GM21381 (cell line): ENCODE results near the gene DKK2.
"Not testable (repeated sequence)": the region's sequence is repeated elsewhere in the genome, so short reads cannot be mapped to it uniquely, and the experiment has no call there.

Source experiments
- ATAC-seq: cut with Tn5 transposase; IDR thresholded peaks from one replicate; pipeline ENCODE4 v1.9.1; 2021; ENCODE audit warnings: mild to moderate bottlenecking, moderate library complexity; ENCODE audit not compliant: unreplicated experiment

Gene DKK2

GRCh38 chr4:106914223-106914622 is 121.9 kb downstream of the DKK2 start:
- ATAC-seq: no peak

DNA sequence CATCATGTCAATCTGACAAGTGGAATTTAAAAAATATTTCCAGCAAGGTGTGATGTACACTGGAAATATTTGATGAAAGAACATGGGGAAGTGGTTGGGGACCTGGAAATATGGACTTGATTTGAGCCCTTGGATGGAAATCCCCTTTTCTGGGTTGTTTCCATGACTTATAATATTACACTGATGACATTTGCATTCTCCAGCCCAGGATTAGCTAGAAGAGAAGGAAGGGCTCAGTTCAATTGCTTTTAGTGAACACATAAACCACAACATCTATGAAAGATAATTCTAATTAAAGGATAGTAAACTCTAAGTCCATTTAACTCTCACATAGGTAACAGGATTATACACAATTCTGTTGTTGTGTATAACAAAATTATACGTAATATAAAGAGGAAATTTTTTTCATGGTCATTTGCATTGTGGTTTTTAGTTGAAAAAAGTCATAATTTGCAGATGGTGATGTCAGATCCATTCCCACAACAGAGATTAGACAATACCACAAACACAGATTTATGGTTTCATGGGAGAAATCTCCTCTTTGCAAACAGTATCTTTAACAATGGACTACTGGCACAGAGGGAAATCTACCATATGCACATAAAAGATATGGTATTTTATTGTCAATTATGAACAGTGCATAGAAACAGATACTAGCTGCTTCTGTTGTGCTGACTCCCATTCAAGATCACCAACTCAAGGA is 126.5 kb downstream of the DKK2 start:
- ATAC-seq: no peak

DNA sequence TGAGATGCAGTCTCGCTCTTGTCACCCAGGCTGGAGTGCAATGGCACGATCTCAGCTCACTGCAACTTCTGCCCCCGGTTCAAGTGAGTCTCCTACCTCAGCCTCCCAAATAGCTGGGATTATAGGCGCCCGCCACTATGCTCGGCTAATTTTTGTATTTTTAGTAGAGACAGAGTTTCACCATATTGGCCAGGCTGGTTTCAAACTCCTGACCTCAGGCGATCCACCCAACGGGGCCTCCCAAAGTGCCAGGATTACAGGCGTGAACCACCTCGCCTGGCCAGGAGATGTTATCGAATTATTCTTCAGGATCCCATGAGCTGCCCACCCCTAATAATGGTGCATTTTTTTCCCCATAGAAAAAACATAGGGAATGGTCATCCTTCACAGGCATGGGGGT is 128.1 kb downstream of the DKK2 start:
- not testable (repeated sequence) for ATAC-seq

DNA sequence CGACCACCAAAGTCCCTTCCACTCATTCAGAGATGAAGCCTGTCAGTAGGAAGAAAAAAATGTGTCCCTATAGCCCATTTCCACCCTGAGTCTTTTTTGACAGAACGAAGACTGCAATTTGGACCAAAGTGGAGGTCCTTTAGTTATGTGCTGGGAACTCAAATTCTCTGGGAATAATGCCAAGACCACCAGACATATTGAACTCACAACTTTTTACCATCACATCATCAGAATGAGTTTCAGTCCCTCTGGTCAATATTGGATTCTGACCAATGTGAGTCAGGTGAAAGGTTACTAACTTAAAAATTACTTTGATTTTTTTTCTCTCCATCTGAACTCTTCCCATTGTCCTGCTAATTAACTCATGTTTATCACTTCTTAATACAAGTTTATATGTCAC is 128.9 kb downstream of the DKK2 start:
- ATAC-seq: no peak

GRCh38 chr4:106906728-106907127 is 129.4 kb downstream of the DKK2 start:
- no peak for ATAC-seq

DNA sequence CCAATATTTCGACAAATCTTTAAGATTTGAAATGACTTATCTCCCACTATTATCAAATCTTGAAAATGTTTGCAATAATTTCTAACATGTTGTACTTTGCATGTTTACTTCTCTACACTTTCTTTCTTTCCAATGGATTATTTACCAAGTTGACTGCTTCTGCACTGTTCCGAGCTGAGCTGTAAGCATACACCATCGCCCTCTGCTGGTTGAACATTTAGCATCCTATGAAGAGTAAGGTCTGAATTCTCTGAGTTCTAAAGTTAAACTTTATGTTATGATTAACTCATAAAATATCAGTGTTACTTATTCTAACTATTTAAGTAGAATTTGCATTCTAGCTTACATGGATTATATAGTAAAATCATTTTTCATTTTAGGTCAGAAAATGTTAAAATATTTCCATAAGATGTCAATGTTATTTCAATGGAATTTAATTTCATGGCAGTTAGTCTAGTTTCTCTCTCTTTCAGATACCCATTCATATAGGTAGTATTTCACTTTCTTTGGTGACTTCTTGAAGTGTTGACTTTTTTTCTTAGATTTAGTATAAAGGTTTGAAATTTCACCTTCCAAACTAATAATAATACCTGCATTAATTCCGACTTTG is 137.4 kb downstream of the DKK2 start:
- peak; percentile 73 for ATAC-seq

DNA sequence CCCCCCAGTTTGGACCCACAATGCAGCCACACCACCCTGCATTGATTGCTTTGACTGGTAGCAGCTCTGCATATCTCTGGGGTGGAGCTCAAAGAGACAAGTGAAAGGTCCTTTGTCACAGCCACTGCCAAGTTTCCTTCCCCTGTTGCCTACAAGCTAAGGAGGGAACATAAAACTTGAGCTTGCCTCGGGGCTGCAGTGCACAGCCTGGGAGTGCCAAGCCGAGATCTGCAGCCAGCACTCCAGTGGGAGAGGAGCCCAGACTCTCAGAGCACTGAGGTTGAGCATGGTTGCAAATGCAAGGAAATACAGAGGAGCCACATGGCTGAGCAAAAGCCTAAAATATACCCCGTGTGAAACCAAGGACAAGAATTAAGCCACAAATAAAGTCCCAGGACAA is 142.2 kb downstream of the DKK2 start:
- ATAC-seq: no peak

GRCh38 chr4:106893395-106893881 is 142.7 kb downstream of the DKK2 start:
- no peak for ATAC-seq

- no peak for ATAC-seq
Observed at GRCh38 chr4:106892786-106893185, 143.3 kb downstream of the DKK2 start.

- ATAC-seq: no peak
Observed at GRCh38 chr4:106875340-106875739, 160.8 kb downstream of the DKK2 start.
